ENCODE data around the gene CNTNAP2. TPM values are rescaled to one million over a fixed set of nuclear protein-coding genes. Genes with fewer than 3 reads are reported as not detected.

Gene CNTNAP2
- total RNA-seq, 4 donors from 2014 or later, result 0.42 TPM; not detected in 3

DNA sequence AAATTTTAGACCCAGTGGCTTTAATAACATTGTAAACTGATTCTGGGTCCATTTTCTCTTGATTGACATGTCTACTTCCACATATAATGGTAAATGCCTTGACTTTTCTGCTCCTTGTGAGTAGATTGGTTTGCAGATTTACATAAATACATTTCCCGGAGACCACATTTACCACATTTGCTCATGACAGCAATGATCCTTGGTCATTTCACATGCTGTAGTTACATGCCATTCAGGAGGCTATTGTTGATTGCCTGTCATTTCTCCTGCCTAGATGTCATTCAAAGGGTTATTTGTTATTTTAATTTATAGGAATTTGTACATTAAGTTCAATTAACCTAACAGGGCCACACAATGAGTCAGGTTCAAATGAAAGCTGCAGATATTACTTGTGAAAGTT is 280.5 kb downstream of the CNTNAP2 start:
- WGBS, 2 donors, result 52 to 87% methylated on average over 1 of the region's 1 CpG
- Histone ChIP-seq H3K27ac (no peak overlapping the region), H3K36me3 (no peaks in the 10 kb centered on the region), H3K4me1 (no peaks in the 10 kb centered on the region), H3K9me3 (no peaks in the 10 kb centered on the region), H3K27me3 (no peaks in the 10 kb centered on the region), H3K4me3 (no peak overlapping the region)
- DNase-seq (ENCODE audit: low spot score in 2 of 2), result no peak
- no peak for TF ChIP-seq POLR2A (IDR thresholded peaks at IDR 0.05)
- TF ChIP-seq EP300 (IDR thresholded peaks at IDR 0.05), result no peak
- TF ChIP-seq, protein P1, sequence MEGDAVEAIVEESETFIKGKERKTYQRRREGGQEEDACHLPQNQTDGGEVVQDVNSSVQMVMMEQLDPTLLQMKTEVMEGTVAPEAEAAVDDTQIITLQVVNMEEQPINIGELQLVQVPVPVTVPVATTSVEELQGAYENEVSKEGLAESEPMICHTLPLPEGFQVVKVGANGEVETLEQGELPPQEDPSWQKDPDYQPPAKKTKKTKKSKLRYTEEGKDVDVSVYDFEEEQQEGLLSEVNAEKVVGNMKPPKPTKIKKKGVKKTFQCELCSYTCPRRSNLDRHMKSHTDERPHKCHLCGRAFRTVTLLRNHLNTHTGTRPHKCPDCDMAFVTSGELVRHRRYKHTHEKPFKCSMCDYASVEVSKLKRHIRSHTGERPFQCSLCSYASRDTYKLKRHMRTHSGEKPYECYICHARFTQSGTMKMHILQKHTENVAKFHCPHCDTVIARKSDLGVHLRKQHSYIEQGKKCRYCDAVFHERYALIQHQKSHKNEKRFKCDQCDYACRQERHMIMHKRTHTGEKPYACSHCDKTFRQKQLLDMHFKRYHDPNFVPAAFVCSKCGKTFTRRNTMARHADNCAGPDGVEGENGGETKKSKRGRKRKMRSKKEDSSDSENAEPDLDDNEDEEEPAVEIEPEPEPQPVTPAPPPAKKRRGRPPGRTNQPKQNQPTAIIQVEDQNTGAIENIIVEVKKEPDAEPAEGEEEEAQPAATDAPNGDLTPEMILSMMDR (IDR thresholded peaks at IDR 0.05), result no peak

DNA sequence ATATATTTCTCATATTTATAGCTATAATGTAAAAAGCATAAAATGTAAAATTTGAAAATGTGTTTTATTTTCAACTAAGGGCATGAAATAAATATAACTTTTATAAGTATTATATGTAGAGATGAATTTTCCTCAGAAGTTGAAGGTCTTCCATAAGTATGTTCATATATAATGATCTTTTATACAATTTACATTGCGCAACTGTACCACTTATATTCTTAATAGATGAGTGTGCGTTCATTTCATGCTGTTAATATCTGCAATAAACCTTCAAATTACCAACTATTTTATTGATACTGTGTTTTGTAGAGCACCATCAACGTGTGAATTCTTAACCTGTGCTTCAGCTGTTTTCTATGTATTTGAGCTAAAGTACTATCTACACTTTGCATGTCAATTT is 285.3 kb downstream of the CNTNAP2 start:
- no peak for DNase-seq (ENCODE audit: low spot score in 2 of 2)
- H3K9me3 ChIP-seq, result no peaks in the 10 kb centered on the region
- no peaks in the 10 kb centered on the region for H3K4me1 ChIP-seq
- TF ChIP-seq EP300 (IDR thresholded peaks at IDR 0.05), result no peak
- TF ChIP-seq, protein P1 (IDR thresholded peaks at IDR 0.05), result no peak
- no peak for TF ChIP-seq POLR2A (IDR thresholded peaks at IDR 0.05)
- H3K27me3 ChIP-seq, result no peaks in the 10 kb centered on the region
- H3K27ac ChIP-seq, result no peak overlapping the region
- no peaks in the 10 kb centered on the region for H3K36me3 ChIP-seq
- 89 to 90% methylated on average over 3 of the region's 3 CpGs for WGBS, 2 donors
- no peak overlapping the region for H3K4me3 ChIP-seq

DNA sequence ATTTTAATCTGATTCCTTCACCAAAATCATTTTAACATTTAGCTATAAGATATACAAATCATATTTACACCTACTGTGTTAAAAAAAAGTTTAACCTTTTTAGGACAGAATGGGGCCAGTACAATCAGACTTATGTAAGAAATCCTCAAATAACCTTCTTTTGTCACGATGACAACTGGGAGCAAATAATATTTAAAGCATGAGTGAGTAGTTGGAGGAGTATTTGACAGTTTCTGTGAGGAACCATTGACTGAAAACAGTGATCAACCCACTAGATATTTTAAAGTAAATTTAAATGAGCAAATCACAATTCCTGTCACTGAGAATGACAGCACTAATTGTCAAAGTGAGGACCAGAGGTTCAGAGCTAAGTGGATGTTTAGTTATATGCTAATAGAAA is 289.1 kb downstream of the CNTNAP2 start:
- 56 to 66% methylated on average over 1 of the region's 1 CpG for WGBS, 2 donors

DNA sequence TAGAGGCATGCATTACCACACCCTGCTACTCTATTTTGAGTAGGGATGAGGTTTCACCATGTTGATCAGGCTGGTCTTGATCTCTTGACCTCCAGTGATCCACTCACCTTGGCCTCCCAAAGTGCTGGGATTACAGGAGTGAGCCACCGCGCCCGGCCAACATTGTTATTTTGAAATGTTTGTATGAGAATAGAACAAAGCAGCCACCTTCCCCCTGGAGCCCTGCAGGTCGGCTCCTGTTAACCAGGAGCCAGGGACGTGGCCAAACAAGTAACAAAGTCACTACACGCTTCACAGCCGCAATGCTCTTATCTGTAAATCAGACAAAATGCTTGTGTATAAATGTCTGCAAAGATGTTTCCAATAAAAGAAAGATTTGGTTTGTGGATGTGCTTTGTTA is 295.4 kb downstream of the CNTNAP2 start:
- Histone ChIP-seq H3K4me1 (no peaks in the 10 kb centered on the region), H3K27ac (no peak overlapping the region), H3K36me3 (no peaks in the 10 kb centered on the region), H3K4me3 (no peak overlapping the region), H3K27me3 (no peaks in the 10 kb centered on the region), H3K9me3 (no peaks in the 10 kb centered on the region)
- no peak for TF ChIP-seq EP300 (IDR thresholded peaks at IDR 0.05)
- no peak for TF ChIP-seq POLR2A (IDR thresholded peaks at IDR 0.05)
- TF ChIP-seq, protein P1 (IDR thresholded peaks at IDR 0.05), result no peak
- DNase-seq (ENCODE audit: low spot score in 2 of 2), result no peak
- WGBS, 2 donors, result 85 to 88% methylated on average over 7 of the region's 7 CpGs

More for the DNA sequence above, 289.1 kb downstream of the CNTNAP2 start:
- no peak for DNase-seq (ENCODE audit: low spot score in 2 of 2)
- no peak overlapping the region for H3K4me3 ChIP-seq
- H3K9me3 ChIP-seq, result no peaks in the 10 kb centered on the region
- no peaks in the 10 kb centered on the region for H3K36me3 ChIP-seq
- no peaks in the 10 kb centered on the region for H3K27me3 ChIP-seq
- H3K4me1 ChIP-seq, result no peaks in the 10 kb centered on the region
- TF ChIP-seq EP300 (IDR thresholded peaks at IDR 0.05) (no peak), POLR2A (IDR thresholded peaks at IDR 0.05) (no peak)
- H3K27ac ChIP-seq, result no peak overlapping the region

DNA sequence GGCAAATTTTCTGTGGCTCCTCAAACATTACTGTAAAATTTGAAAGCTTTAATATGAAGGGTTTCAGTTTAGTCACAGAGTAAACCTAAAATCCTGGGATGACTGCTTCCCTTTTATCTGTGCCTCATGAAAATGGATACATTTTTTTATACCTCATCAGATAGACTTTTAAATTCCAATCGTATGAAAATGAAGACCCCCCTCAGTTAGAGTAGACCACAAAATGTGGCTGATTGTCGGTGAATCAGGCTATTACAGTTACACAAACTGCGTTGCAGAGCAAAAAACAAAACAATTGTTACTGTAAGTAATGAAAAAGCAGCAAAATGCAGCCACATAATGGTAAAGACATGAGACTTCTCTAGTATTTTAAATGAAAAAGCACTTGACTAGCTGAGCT is 296.2 kb downstream of the CNTNAP2 start:
- Histone ChIP-seq H3K27me3 (no peaks in the 10 kb centered on the region), H3K4me1 (no peaks in the 10 kb centered on the region), H3K4me3 (no peak overlapping the region), H3K36me3 (no peaks in the 10 kb centered on the region), H3K9me3 (no peaks in the 10 kb centered on the region), H3K27ac (no peak overlapping the region)
- DNase-seq (ENCODE audit: low spot score in 2 of 2), result no peak
- no peak for TF ChIP-seq POLR2A (IDR thresholded peaks at IDR 0.05)
- no peak for TF ChIP-seq EP300 (IDR thresholded peaks at IDR 0.05)
- TF ChIP-seq, protein P1 (IDR thresholded peaks at IDR 0.05), result no peak
- WGBS, 2 donors, result 61 to 74% methylated on average over 3 of the region's 3 CpGs

DNA sequence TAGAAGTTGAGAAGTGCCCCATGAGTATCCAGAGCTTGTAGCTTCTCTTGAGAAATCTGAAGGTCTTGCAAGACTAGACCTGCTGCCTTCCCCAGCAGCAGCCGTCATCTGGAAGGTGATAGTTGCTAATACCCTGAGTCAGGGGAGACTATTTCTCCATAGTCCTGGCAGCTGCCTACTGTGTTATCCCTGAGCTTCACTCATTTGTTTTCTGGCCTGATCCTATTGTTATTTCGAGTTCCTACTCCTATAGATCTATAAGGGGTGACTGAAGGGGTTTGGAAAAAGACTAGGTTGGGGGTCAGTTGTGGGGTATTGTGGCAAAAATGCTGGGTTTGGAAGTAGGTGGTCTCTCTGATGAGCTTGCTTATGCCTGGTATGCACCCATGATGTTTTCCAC is 297.8 kb downstream of the CNTNAP2 start:
- 49 to 50% methylated on average over 2 of the region's 2 CpGs for WGBS, 2 donors
- TF ChIP-seq POLR2A (IDR thresholded peaks at IDR 0.05) (no peak), EP300 (IDR thresholded peaks at IDR 0.05) (no peak)
- TF ChIP-seq, protein P1 (IDR thresholded peaks at IDR 0.05), result no peak

More for the DNA sequence above, 297.8 kb downstream of the CNTNAP2 start:
- DNase-seq (ENCODE audit: low spot score in 2 of 2), result no peak
- Histone ChIP-seq H3K9me3 (no peaks in the 10 kb centered on the region), H3K27me3 (no peaks in the 10 kb centered on the region), H3K4me3 (no peak overlapping the region), H3K4me1 (no peaks in the 10 kb centered on the region), H3K36me3 (no peaks in the 10 kb centered on the region), H3K27ac (no peak overlapping the region)

All from tibial nerve (tissue), 4 donors.